D341Med (cell line): Measurements from ENCODE around the gene GASK1B.
A peak's percentile ranks its signal among the peaks of the same experiment; 100 is the strongest.

Source experiments
- DNase-seq: peaks from one replicate; pipeline ENCODE4 v3.0.0; 2012; ENCODE audit warnings: low spot score

GASK1B gene

DNA sequence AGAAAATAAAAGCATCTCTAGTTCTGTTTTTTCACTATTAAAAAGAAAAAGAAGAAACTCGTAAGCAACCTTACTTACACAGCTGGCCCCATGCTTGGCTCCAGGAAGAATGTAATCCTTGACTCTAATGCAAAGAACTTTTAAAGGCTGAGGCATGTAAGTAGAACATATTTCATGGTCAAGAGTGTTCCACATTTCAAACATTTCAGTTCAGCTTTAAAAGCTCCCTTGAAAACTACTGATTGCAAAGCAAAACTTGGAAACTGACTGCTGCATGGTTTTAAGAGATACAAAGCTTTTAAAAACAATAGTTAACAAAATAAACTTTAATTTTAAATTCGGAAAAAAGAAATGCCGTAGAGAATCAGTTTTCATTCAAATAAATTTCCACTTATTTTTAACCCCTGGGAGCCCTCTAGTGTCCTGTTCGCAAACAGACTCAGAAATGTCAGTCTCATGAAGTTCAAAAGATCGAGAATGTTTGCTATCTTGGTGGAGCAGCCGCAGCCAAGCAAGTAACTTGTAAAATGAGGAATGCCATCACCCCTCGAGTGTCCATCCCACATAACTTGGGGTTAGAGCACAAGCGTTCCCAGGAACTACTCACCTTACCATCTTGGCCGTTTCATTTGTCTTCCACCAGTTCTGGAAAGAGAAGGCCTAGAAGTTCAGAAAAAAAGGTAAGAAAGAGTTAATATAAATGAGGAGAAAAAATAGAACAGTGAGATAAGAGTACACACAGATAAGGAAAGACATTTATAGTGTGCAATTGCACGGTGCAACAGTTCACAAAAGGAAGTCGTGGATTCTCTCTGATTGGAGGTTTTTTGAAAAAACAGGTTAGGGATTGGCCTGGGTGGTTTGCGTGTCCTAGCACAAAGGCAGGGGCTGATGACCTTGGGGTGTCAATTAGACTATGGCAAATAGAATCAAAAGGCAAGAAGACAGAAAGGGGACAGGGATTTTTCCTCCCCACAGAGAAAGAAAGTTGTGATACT is at the start of gene GASK1B:
TSS of gene GASK1B (minus strand) at position 765 of the 998 bp plus-strand sequence. CDS start 1,650 bp downstream, outside the sequence.
- peak; percentile 47 for DNase-seq

- no peak for DNase-seq
Observed at GRCh38 chr4:158219623-158220022, 46.8 kb upstream of the GASK1B start.

DNA sequence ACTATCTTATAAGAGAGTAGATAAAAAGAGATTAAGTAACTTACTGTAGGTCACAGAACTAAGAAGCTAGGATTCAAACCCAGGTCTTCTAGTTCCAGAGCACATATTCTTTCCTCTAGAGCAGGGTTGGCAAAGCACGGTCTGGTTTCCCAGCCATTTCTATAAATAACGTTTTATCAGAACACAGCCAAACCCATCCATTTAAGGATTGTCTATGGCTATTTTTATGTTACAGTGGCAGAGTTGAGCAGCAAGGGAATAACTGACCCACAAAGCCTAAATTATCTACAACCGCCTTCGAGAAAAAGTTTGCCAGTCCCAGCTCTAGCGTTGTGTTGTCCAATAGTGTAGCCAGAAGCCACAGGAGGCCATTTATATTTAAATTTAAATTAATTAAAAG is 44.9 kb upstream of the GASK1B start:
- DNase-seq, result no peak

- no peak for DNase-seq
Observed at GRCh38 chr4:158214856-158215255, 42.0 kb upstream of the GASK1B start.

DNA sequence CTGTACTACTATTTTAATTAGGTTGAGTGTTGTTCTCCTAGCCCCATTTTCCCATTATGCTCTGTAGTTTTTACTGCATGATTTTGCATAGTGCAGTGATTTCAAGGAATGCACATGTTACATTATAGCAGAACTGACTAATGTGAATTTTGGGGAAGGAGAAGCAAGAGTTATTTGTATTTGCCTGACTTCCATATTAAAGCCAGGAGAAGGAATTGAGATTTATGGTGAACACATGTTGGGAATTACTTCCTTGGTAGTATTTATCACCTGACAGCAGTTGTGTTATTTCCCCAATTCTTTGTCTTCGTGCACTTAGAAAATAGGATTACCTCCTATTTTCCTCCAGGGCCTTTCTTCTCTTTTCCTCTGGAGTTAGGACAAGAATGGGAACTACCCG is 40.6 kb upstream of the GASK1B start:
- no peak for DNase-seq

GRCh38 chr4:158211222-158211621 is 38.4 kb upstream of the GASK1B start:
- DNase-seq, result no peak

GRCh38 chr4:158209825-158210807 is 37.3 kb upstream of the GASK1B start, which contains the start of gene TMEM144:
Gene TMEM144 (plus strand): TSS chr4:158210486. CDS start chr4:158212668, 2,182 bp downstream.
- DNase-seq, result peak; percentile 45

DNA sequence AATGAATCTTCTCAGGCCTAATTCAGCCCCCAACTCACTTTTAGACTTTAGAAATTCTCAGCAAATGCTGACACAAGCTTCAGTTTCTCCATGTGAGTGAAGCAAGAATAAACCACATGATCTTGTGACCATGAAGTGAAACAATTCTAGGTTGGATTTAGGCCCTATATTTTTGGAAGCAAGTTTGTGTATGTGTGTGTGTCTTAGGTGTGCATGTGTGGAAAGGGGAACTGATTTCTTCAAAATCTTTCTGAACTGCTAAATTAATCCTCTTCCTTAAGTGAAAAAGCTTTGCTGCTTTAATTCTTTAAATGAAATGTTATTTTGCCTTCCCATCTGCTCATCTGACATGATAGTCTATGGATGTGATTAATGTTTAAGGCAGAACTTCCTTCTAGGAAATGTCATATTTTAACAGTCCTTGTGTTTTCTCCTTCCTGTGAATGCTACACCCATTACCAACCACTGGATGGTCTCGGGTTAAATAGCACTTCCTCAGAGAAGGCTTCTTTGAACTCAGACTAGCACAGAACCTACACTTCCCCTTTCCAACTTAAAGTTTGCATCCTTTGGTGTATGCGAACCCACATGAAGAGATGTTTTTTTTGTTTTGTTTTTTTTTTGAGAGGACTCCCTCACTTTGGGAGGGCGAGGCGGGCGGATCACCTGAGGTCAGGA is 36.3 kb upstream of the GASK1B start:
- no peak for DNase-seq

DNA sequence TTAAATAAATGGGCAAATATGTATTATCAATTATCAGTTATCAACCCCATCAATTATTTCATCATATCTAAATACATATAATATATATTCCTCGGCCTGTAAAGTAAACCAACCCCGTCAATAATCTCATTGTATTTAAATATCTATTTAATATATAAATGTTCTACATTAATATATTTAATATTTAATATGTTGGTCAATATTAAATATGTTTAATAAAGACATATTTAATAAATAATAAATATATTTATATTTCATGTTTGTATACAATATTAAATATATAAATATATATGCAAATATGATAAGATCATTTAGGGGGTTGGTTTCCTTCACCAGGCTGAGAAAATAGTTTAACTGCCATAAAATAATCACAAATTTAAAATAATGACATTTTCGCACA is 31.1 kb upstream of the GASK1B start:
- no peak for DNase-seq

GRCh38 chr4:158203436-158203835 is 30.6 kb upstream of the GASK1B start:
- no peak for DNase-seq

GRCh38 chr4:158202481-158202880 is 29.7 kb upstream of the GASK1B start:
- no peak for DNase-seq

- no peak for DNase-seq
Observed at GRCh38 chr4:158201876-158202275, 29.1 kb upstream of the GASK1B start.

GRCh38 chr4:158201322-158201721 is 28.5 kb upstream of the GASK1B start:
- no peak for DNase-seq

GRCh38 chr4:158200214-158200613 is 27.4 kb upstream of the GASK1B start:
- no peak for DNase-seq

DNA sequence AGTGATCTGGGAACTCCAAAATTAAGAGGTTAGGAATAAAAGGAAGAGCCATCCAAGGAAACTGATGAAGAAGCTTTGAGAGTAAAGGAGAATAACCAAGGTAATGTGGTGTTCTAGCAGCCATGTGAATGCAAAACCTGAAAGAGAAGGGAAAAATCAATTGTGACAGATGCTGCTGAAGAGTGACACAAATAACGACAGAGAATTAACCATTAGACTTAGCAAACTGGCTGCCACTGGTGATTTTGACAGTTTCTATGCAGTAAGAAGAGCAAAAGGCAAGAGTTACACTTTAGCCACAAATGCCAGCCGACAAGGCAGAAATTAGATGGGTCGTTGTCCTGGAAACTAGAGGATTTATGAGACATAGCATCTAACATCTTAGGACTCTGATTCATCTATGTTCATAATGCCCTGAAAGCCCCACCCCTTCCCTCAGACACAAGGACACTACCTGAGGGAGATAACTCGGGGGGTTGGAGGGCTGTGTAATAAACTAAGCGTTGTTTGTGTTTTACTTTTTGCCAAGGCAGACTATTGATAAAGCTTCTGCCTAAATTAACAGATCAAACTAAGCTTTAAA is 24.5 kb upstream of the GASK1B start:
- DNase-seq, result no peak

GRCh38 chr4:158195297-158195696 is 22.5 kb upstream of the GASK1B start:
- no peak for DNase-seq

GRCh38 chr4:158193171-158193749 is 20.4 kb upstream of the GASK1B start:
- DNase-seq, result peak; percentile 44

- DNase-seq, result no peak
Observed at GRCh38 chr4:158192439-158193158, 19.8 kb upstream of the GASK1B start.

DNA sequence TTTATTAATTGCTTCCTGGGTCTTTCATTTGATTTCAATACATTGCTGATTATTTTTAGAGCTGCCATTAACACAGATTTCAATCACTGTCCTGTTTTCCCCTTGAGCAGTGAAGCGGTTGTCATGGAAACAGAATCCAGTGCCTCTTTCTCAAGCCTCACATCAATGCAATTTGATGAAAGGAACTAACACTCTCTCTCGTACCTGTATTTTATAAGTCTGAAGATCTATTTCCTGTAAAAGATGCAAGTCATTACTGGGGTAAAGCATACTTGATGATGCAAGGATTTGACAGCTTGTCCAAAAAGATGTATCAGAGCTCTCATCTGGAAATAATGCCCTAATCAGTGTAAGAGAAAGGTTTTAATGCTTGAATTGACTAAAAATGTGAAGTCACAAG is 17.9 kb upstream of the GASK1B start:
- DNase-seq, result no peak

- DNase-seq, result no peak
Observed at GRCh38 chr4:158189422-158189821, 16.6 kb upstream of the GASK1B start.
